ENCODE data around the gene TBRG4.
"Not testable (repeated sequence)": the region's sequence is repeated elsewhere in the genome, so short reads cannot be mapped to it uniquely, and the experiment has no call there.

The TBRG4 gene

DNA sequence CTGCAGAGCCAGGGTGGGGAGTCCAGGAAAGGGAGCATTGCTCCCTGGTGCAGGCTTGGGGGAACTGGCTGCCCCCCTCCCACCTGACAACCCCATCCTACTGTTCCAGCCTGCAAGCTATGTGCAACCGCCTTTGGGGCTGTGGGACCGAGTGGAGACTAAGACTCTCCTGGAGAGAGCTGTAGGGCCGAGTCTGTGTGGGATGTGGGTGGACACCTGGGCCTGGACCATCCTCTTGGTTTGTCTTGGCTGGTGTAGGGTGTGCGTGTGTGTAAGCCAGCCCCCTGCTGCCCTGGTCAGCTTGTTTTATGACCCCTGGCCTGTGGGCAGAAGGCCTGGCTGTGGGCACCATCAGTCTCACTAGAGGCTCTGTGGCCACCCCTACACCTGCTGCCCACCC, 44.4 kb upstream of the TBRG4 start:
- Histone ChIP-seq H3K4ac (ENCODE audit: low read depth in 1 of 2, low read length in 2 of 2) (no peak overlapping the region), H2BK15ac (ENCODE audit: low read depth, poor library complexity, severe bottlenecking) (no peak overlapping the region), H3K4me2 (ENCODE audit: low read length, poor library complexity, severe bottlenecking) (no peak overlapping the region), H3K4me1 (ENCODE audit: control insufficient read depth, insufficient read depth, low read depth, low read length) (peaks cover 9% of the 10 kb centered on the region), H2BK5ac (ENCODE audit: low read depth, low read length, poor library complexity, severe bottlenecking) (no peak overlapping the region), H3K27ac (ENCODE audit: low read length, poor library complexity, severe bottlenecking) (no peak overlapping the region), H4K91ac (ENCODE audit: low read length) (no peak overlapping the region), H3K79me1 (replicated peaks; ENCODE audit: low read length, poor library complexity, severe bottlenecking) (no peaks in the 10 kb centered on the region), H3K9ac (ENCODE audit: low read length) (no peak overlapping the region), H3K23ac (ENCODE audit: low read length in 2 of 2) (no peak overlapping the region), H4K8ac (ENCODE audit: low read length) (no peak overlapping the region), H2AFZ (ENCODE audit: low read depth, low read length) (no peak overlapping the region), H3K4me3 (ENCODE audit: insufficient read depth in 1 of 2, low read depth in 1 of 2, low read length in 2 of 2) (no peak overlapping the region), H3K18ac (ENCODE audit: low read depth in 1 of 2, low read length in 2 of 2) (no peak overlapping the region), H2AK5ac (ENCODE audit: low read length, severe bottlenecking) (no peak overlapping the region), H3K36me3 (ENCODE audit: control insufficient read depth in 1 of 2, insufficient read depth in 2 of 2, low read depth in 1 of 2, low read length in 2 of 2) (no peaks in the 10 kb centered on the region), H2BK120ac (ENCODE audit: low read depth, low read length) (no peak overlapping the region), H3K9me3 (ENCODE audit: control insufficient read depth, low read length) (no peaks in the 10 kb centered on the region), H3K27me3 (ENCODE audit: control insufficient read depth in 1 of 2, insufficient read depth in 1 of 2, low read length in 2 of 2) (peaks cover 56 to 64% of the 10 kb centered on the region in 2 experiments), H3K14ac (ENCODE audit: low read length in 2 of 2) (no peak overlapping the region), H2BK12ac (ENCODE audit: low read length in 2 of 2) (no peak overlapping the region)
- WGBS = 69% methylated on average over 2 of the region's 4 CpGs
- no peak for DNase-seq

DNA sequence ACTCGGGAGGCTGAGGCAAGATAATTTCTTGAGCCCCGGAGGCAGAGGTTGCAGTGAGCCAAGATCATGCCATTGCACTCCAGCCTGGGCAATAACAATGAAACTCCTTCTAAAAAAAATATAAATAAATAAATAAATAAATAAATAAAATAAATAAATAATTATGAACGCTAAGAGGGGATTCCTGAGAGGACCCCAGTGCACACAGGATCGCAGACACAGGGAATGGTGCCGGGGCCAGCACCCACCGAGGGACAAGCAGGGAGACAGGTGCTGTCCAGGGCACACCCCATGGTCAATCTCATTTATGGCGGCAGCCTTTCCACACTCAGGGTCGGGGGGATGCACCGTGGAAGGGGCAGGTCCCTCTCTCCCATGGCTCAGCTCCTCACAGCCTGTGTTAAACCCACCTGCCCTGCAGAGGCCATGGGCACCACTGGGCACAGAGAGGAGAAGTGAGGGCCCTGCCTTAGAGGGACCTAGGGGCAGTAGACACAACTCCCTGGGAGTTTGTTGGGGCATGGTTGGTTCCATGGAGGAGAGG, 43.9 kb upstream of the TBRG4 start:
- H3K18ac ChIP-seq (ENCODE audit: low read depth in 1 of 2, low read length in 2 of 2) = no peak overlapping the region
- H3K27ac ChIP-seq (ENCODE audit: low read length, poor library complexity, severe bottlenecking) = no peak overlapping the region
- H3K9ac ChIP-seq (ENCODE audit: low read length) = no peak overlapping the region
- H2AFZ ChIP-seq (ENCODE audit: low read depth, low read length) = no peak overlapping the region
- no peak overlapping the region for H3K4ac ChIP-seq (ENCODE audit: low read depth in 1 of 2, low read length in 2 of 2)
- no peak overlapping the region for H3K14ac ChIP-seq (ENCODE audit: low read length in 2 of 2)
- no peak overlapping the region for H2BK120ac ChIP-seq (ENCODE audit: low read depth, low read length)
- H3K27me3 ChIP-seq (ENCODE audit: control insufficient read depth in 1 of 2, insufficient read depth in 1 of 2, low read length in 2 of 2) = peaks cover 53 to 65% of the 10 kb centered on the region in 2 experiments
- no peak overlapping the region for H4K91ac ChIP-seq (ENCODE audit: low read length)
- no peak overlapping the region for H3K4me2 ChIP-seq (ENCODE audit: low read length, poor library complexity, severe bottlenecking)
- no peak overlapping the region for H2BK5ac ChIP-seq (ENCODE audit: low read depth, low read length, poor library complexity, severe bottlenecking)
- H2BK15ac ChIP-seq (ENCODE audit: low read depth, poor library complexity, severe bottlenecking) = no peak overlapping the region
- H3K36me3 ChIP-seq (ENCODE audit: control insufficient read depth in 1 of 2, insufficient read depth in 2 of 2, low read depth in 1 of 2, low read length in 2 of 2) = no peaks in the 10 kb centered on the region
- H2BK12ac ChIP-seq (ENCODE audit: low read length in 2 of 2) = no peak overlapping the region
- no peak for DNase-seq
- H3K4me3 ChIP-seq (ENCODE audit: insufficient read depth in 1 of 2, low read depth in 1 of 2, low read length in 2 of 2) = no peak overlapping the region
- no peak overlapping the region for H4K8ac ChIP-seq (ENCODE audit: low read length)
- H2AK5ac ChIP-seq (ENCODE audit: low read length, severe bottlenecking) = no peak overlapping the region
- no peaks in the 10 kb centered on the region for H3K79me1 ChIP-seq (replicated peaks; ENCODE audit: low read length, poor library complexity, severe bottlenecking)
- no peaks in the 10 kb centered on the region for H3K9me3 ChIP-seq (ENCODE audit: control insufficient read depth, low read length)
- H3K23ac ChIP-seq (ENCODE audit: low read length in 2 of 2) = no peak overlapping the region
- H3K4me1 ChIP-seq (ENCODE audit: control insufficient read depth, insufficient read depth, low read depth, low read length) = peaks cover 9% of the 10 kb centered on the region
- WGBS = 89% methylated on average over 8 of the region's 9 CpGs

DNA sequence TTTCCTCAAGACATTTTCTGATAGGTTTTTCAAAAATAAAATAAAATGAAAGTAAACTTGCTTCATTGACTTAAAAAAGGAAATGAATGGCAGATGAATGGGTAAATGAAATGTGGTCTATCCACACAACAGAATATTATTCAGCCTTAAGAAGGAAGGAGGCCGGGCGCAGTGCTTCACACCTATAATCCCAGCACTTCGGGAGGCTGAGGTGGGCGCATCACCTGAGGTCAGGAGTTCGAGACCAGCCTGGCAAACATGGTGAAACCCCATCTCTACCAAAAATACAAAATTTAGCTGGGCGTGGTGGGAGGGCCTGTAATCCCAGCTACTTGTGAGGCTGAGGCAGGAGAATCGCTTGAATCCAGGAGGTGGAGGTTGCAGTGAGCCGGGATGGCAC, 42.4 kb upstream of the TBRG4 start:
- H3K4me2 ChIP-seq (ENCODE audit: low read length, poor library complexity, severe bottlenecking); H2AFZ ChIP-seq (ENCODE audit: low read depth, low read length); H3K4ac ChIP-seq (ENCODE audit: low read depth in 1 of 2, low read length in 2 of 2); H4K91ac ChIP-seq (ENCODE audit: low read length); H3K4me3 ChIP-seq (ENCODE audit: insufficient read depth in 1 of 2, low read depth in 1 of 2, low read length in 2 of 2); H3K79me1 ChIP-seq (replicated peaks; ENCODE audit: low read length, poor library complexity, severe bottlenecking); H3K9me3 ChIP-seq (ENCODE audit: control insufficient read depth, low read length); H2AK5ac ChIP-seq (ENCODE audit: low read length, severe bottlenecking); H3K9ac ChIP-seq (ENCODE audit: low read length); H4K8ac ChIP-seq (ENCODE audit: low read length); H3K23ac ChIP-seq (ENCODE audit: low read length in 2 of 2); H3K14ac ChIP-seq (ENCODE audit: low read length in 2 of 2); H3K18ac ChIP-seq (ENCODE audit: low read depth in 1 of 2, low read length in 2 of 2); DNase-seq; H2BK120ac ChIP-seq (ENCODE audit: low read depth, low read length); H2BK12ac ChIP-seq (ENCODE audit: low read length in 2 of 2); H3K36me3 ChIP-seq (ENCODE audit: control insufficient read depth in 1 of 2, insufficient read depth in 2 of 2, low read depth in 1 of 2, low read length in 2 of 2); H3K27ac ChIP-seq (ENCODE audit: low read length, poor library complexity, severe bottlenecking); H2BK15ac ChIP-seq (ENCODE audit: low read depth, poor library complexity, severe bottlenecking); H2BK5ac ChIP-seq (ENCODE audit: low read depth, low read length, poor library complexity, severe bottlenecking); H3K4me1 ChIP-seq (ENCODE audit: control insufficient read depth, insufficient read depth, low read depth, low read length): not testable (repeated sequence)
- peaks cover 52 to 70% of the 10 kb centered on the region in 2 experiments for H3K27me3 ChIP-seq (ENCODE audit: control insufficient read depth in 1 of 2, insufficient read depth in 1 of 2, low read length in 2 of 2)
- WGBS = 94% methylated on average over 8 of the region's 8 CpGs

DNA sequence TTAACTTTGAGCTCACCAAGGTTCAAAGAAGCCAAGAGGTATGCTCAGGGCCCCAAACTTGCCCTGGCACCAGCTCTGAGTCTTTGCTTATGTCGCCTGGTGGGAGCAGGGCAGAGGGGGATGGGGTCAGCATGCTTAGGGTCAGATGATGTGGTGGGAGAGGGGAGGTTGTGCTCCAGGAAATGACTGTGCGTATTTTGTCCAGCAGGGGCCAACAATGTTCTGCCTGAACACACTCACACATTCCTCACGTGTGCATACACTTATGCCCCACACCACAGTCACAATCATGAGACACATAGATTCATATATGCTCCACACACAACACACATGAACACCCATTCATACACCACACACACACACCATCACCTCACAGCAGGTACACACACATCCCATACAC, 41.7 kb upstream of the TBRG4 start:
- no peak overlapping the region for H3K4me2 ChIP-seq (ENCODE audit: low read length, poor library complexity, severe bottlenecking)
- H3K27ac ChIP-seq (ENCODE audit: low read length, poor library complexity, severe bottlenecking) = no peak overlapping the region
- no peak overlapping the region for H4K91ac ChIP-seq (ENCODE audit: low read length)
- peak; percentile 12 for DNase-seq
- H2BK15ac ChIP-seq (ENCODE audit: low read depth, poor library complexity, severe bottlenecking) = no peak overlapping the region
- no peaks in the 10 kb centered on the region for H3K36me3 ChIP-seq (ENCODE audit: control insufficient read depth in 1 of 2, insufficient read depth in 2 of 2, low read depth in 1 of 2, low read length in 2 of 2)
- H3K27me3 ChIP-seq (ENCODE audit: control insufficient read depth in 1 of 2, insufficient read depth in 1 of 2, low read length in 2 of 2) = peaks cover 52 to 70% of the 10 kb centered on the region in 2 experiments
- H3K9me3 ChIP-seq (ENCODE audit: control insufficient read depth, low read length) = no peaks in the 10 kb centered on the region
- H2AFZ ChIP-seq (ENCODE audit: low read depth, low read length) = no peak overlapping the region
- no peak overlapping the region for H4K8ac ChIP-seq (ENCODE audit: low read length)
- no peak overlapping the region for H3K4me3 ChIP-seq (ENCODE audit: insufficient read depth in 1 of 2, low read depth in 1 of 2, low read length in 2 of 2)
- no peak overlapping the region for H2AK5ac ChIP-seq (ENCODE audit: low read length, severe bottlenecking)
- WGBS = 38% methylated on average over 3 of the region's 3 CpGs
- H3K18ac ChIP-seq (ENCODE audit: low read depth in 1 of 2, low read length in 2 of 2) = no peak overlapping the region
- H3K4me1 ChIP-seq (ENCODE audit: control insufficient read depth, insufficient read depth, low read depth, low read length) = peaks cover 9% of the 10 kb centered on the region
- H2BK120ac ChIP-seq (ENCODE audit: low read depth, low read length) = no peak overlapping the region
- no peak overlapping the region for H3K14ac ChIP-seq (ENCODE audit: low read length in 2 of 2)
- no peak overlapping the region for H3K9ac ChIP-seq (ENCODE audit: low read length)
- H3K23ac ChIP-seq (ENCODE audit: low read length in 2 of 2) = no peak overlapping the region
- no peak overlapping the region for H2BK5ac ChIP-seq (ENCODE audit: low read depth, low read length, poor library complexity, severe bottlenecking)
- no peak overlapping the region for H3K4ac ChIP-seq (ENCODE audit: low read depth in 1 of 2, low read length in 2 of 2)
- H3K79me1 ChIP-seq (replicated peaks; ENCODE audit: low read length, poor library complexity, severe bottlenecking) = no peaks in the 10 kb centered on the region
- H2BK12ac ChIP-seq (ENCODE audit: low read length in 2 of 2) = no peak overlapping the region
